HG02588 (cell line): ENCODE measurements around the gene SLN.
A peak's percentile ranks its signal among the peaks of the same experiment; 100 is the strongest.

Experiments used
- ATAC-seq: cut with Tn5 transposase; IDR thresholded peaks from one replicate; pipeline ENCODE4 v1.9.1; 2021; ENCODE audit warnings: mild to moderate bottlenecking, moderate library complexity; ENCODE audit not compliant: unreplicated experiment

Gene SLN

GRCh38 chr11:107688322-107688918 lies 23.4 kb downstream of the SLN start:
- no peak for ATAC-seq

GRCh38 chr11:107683807-107684206 lies 28.0 kb downstream of the SLN start:
- no peak for ATAC-seq

GRCh38 chr11:107683061-107683460 lies 28.8 kb downstream of the SLN start:
- ATAC-seq, result no peak

- ATAC-seq, result no peak
Measured at GRCh38 chr11:107682572-107682971, 29.3 kb downstream of the SLN start.

GRCh38 chr11:107682171-107682570 lies 29.7 kb downstream of the SLN start:
- ATAC-seq, result no peak

GRCh38 chr11:107679255-107680024 lies 32.4 kb downstream of the SLN start:
- no peak for ATAC-seq

- ATAC-seq, result no peak
Measured at GRCh38 chr11:107678632-107678971, 33.3 kb downstream of the SLN start.

- no peak for ATAC-seq
Measured at GRCh38 chr11:107677924-107678631, 33.8 kb downstream of the SLN start.

- peak; percentile 29 for ATAC-seq
Measured at GRCh38 chr11:107676336-107677057, 35.4 kb downstream of the SLN start.

- ATAC-seq, result peak; percentile 57
Measured at GRCh38 chr11:107675902-107676301, 36.0 kb downstream of the SLN start.

- ATAC-seq, result no peak
Measured at GRCh38 chr11:107669893-107670601, 41.8 kb downstream of the SLN start.

- no peak for ATAC-seq
Measured at GRCh38 chr11:107669191-107669740, 42.6 kb downstream of the SLN start.

GRCh38 chr11:107666911-107667613 lies 44.8 kb downstream of the SLN start:
- ATAC-seq, result no peak

- ATAC-seq, result no peak
Measured at GRCh38 chr11:107665018-107665417, 46.8 kb downstream of the SLN start.

GRCh38 chr11:107661656-107662055 lies 50.2 kb downstream of the SLN start:
- ATAC-seq, result no peak

GRCh38 chr11:107660066-107660465 lies 51.8 kb downstream of the SLN start:
- ATAC-seq, result no peak

- no peak for ATAC-seq
Measured at GRCh38 chr11:107659310-107659709, 52.5 kb downstream of the SLN start.
